Activated naive CD8-positive, alpha-beta T cell treated with anti-CD3 and anti-CD28 coated beads, Interleukin-2, amount 10 ng/mL, durations not matched to agents 7 days and 5 days (primary cell): Measurements from ENCODE around the gene PMPCA. TPM values are rescaled to one million over a fixed set of nuclear protein-coding genes. Genes with fewer than 3 reads are reported as not detected.

ENCODE experiments used
- ATAC-seq: fragments of 150-1000 bp; cut with Tn5 transposase; one replicate; pipeline ENCODE4 v1.10.0; 2021; ENCODE audit warnings: low read depth, moderate library complexity
- POLR2A ChIA-PET: fragments of 350-600 bp; sonication (Branson Sonifier 250); formaldehyde crosslinking; loops from one replicate; lab custom pipeline; 2021; ENCODE audit warnings: antibody characterized with exemption; lab: Charles Lee
- DNase-seq: peaks from one replicate; pipeline ENCODE4 v3.0.0; 2021
- H3K27ac Mint-ChIP-seq: one replicate; pipeline ENCODE4 v1.8.0; 2022; ENCODE audit warnings: mild to moderate bottlenecking, mixed read lengths
- H3K27me3 Mint-ChIP-seq: one replicate; pipeline ENCODE4 v1.8.0; 2022; ENCODE audit warnings: mild to moderate bottlenecking, moderate library complexity, mixed read lengths
- H3K36me3 Mint-ChIP-seq: one replicate; pipeline ENCODE4 v1.8.0; 2021; ENCODE audit warnings: mild to moderate bottlenecking, mixed read lengths
- H3K4me1 Mint-ChIP-seq: one replicate; pipeline ENCODE4 v1.8.0; 2021; ENCODE audit warnings: mixed read lengths
- H3K4me3 Mint-ChIP-seq: one replicate; pipeline ENCODE4 v1.8.0; 2022; ENCODE audit warnings: mild to moderate bottlenecking, moderate library complexity, mixed read lengths
- H3K9me3 Mint-ChIP-seq: one replicate; pipeline ENCODE4 v1.8.0; 2021; ENCODE audit warnings: mixed read lengths
- total RNA-seq, 2 experiments: library from RNA; stranded (reverse); gene quantifications; one replicate each; pipeline ENCODE4 v1.2.3, GENCODE V29; 2021

Gene PMPCA
- total RNA-seq, 2 experiments from 2014 or later, result 60.6 to 65.6 TPM

GRCh38 chr9:136391737-136392537 is 18.5 kb upstream of the PMPCA start:
- DNase-seq, result no peak
- no peaks in the 10 kb centered on the region for H3K9me3 Mint-ChIP-seq
- POLR2A ChIA-PET, result interaction anchor here (1.2 kb wide), 1 partner anchor 141 kb away, joined by 3 read pairs; no protein-coding TSS in a partner anchor
- H3K27ac Mint-ChIP-seq, result no peak overlapping the region
- H3K27me3 Mint-ChIP-seq, result no peaks in the 10 kb centered on the region
- peaks cover 4% of the 10 kb centered on the region for H3K4me1 Mint-ChIP-seq
- no peak overlapping the region for H3K4me3 Mint-ChIP-seq
- peaks cover 18% of the 10 kb centered on the region for H3K36me3 Mint-ChIP-seq
- ATAC-seq, result no peak

- peaks cover 6% of the 10 kb centered on the region for H3K4me1 Mint-ChIP-seq
- no peak overlapping the region for H3K4me3 Mint-ChIP-seq
- ATAC-seq, result no peak
- POLR2A ChIA-PET, result interaction anchor here (1.2 kb wide), 1 partner anchor 141 kb away, joined by 3 read pairs; no protein-coding TSS in a partner anchor
- no peaks in the 10 kb centered on the region for H3K9me3 Mint-ChIP-seq
- no peaks in the 10 kb centered on the region for H3K27me3 Mint-ChIP-seq
- peaks cover 15% of the 10 kb centered on the region for H3K36me3 Mint-ChIP-seq
- no peak overlapping the region for H3K27ac Mint-ChIP-seq
- DNase-seq, result no peak
Observed at GRCh38 chr9:136392538-136393449, 17.7 kb upstream of the PMPCA start.

GRCh38 chr9:136393531-136393930 is 16.9 kb upstream of the PMPCA start:
- ATAC-seq (no peak), DNase-seq (no peak)
- Mint-ChIP-seq H3K27ac (no peak overlapping the region), H3K4me1 (peaks cover 10% of the 10 kb centered on the region), H3K36me3 (peaks cover 11% of the 10 kb centered on the region), H3K27me3 (no peaks in the 10 kb centered on the region), H3K4me3 (no peak overlapping the region), H3K9me3 (no peaks in the 10 kb centered on the region)
- POLR2A ChIA-PET, result interaction anchor here (1.2 kb wide), 1 partner anchor 140 kb away, joined by 3 read pairs; no protein-coding TSS in a partner anchor

GRCh38 chr9:136394312-136395019 is 16.0 kb upstream of the PMPCA start:
- DNase-seq (no peak), ATAC-seq (no peak)
- no peak overlapping the region for H3K27ac Mint-ChIP-seq
- no peaks in the 10 kb centered on the region for H3K9me3 Mint-ChIP-seq
- peaks cover 10% of the 10 kb centered on the region for H3K36me3 Mint-ChIP-seq
- H3K4me3 Mint-ChIP-seq, result no peak overlapping the region
- POLR2A ChIA-PET, result interaction anchor here (1.0 kb wide), 1 partner anchor 31 kb away, joined by 4 read pairs; the partner anchor contains the start of gene DNLZ
- H3K4me1 Mint-ChIP-seq, result peaks cover 14% of the 10 kb centered on the region
- no peaks in the 10 kb centered on the region for H3K27me3 Mint-ChIP-seq

GRCh38 chr9:136395020-136395340 is 15.5 kb upstream of the PMPCA start:
- H3K4me1 Mint-ChIP-seq, result peaks cover 14% of the 10 kb centered on the region
- H3K9me3 Mint-ChIP-seq, result no peaks in the 10 kb centered on the region
- no peak overlapping the region for H3K27ac Mint-ChIP-seq
- no peak for DNase-seq
- ATAC-seq, result no peak
- no peaks in the 10 kb centered on the region for H3K27me3 Mint-ChIP-seq
- POLR2A ChIA-PET, result interaction anchor here (1.0 kb wide), 1 partner anchor 32 kb away, joined by 4 read pairs; the partner anchor contains the start of gene DNLZ
- H3K4me3 Mint-ChIP-seq, result no peak overlapping the region
- peaks cover 8% of the 10 kb centered on the region for H3K36me3 Mint-ChIP-seq

GRCh38 chr9:136395345-136396218 is 14.9 kb upstream of the PMPCA start:
- Mint-ChIP-seq H3K27me3 (no peaks in the 10 kb centered on the region), H3K9me3 (no peaks in the 10 kb centered on the region), H3K27ac (no peak overlapping the region), H3K36me3 (peaks cover 8% of the 10 kb centered on the region), H3K4me1 (peaks cover 15% of the 10 kb centered on the region), H3K4me3 (no peak overlapping the region)
- POLR2A ChIA-PET, result interaction anchor here (1.0 to 1.7 kb wide), 2 partner anchors 32 kb away, joined by 4 to 7 read pairs; partner anchors contain the start of gene DNLZ
- DNase-seq (no peak), ATAC-seq (no peak)

GRCh38 chr9:136396219-136396515 is 14.3 kb upstream of the PMPCA start:
- H3K4me1 Mint-ChIP-seq, result peaks cover 18% of the 10 kb centered on the region
- ATAC-seq (no peak), DNase-seq (no peak)
- no peak overlapping the region for H3K27ac Mint-ChIP-seq
- H3K9me3 Mint-ChIP-seq, result no peaks in the 10 kb centered on the region
- POLR2A ChIA-PET, result interaction anchor here (1.7 kb wide), 1 partner anchor 33 kb away, joined by 7 read pairs; the partner anchor contains the start of gene DNLZ
- peaks cover 7% of the 10 kb centered on the region for H3K36me3 Mint-ChIP-seq
- no peaks in the 10 kb centered on the region for H3K27me3 Mint-ChIP-seq
- no peak overlapping the region for H3K4me3 Mint-ChIP-seq

GRCh38 chr9:136397643-136398042 is 12.8 kb upstream of the PMPCA start:
- Mint-ChIP-seq H3K27ac (no peak overlapping the region), H3K9me3 (no peaks in the 10 kb centered on the region), H3K36me3 (peaks cover 16% of the 10 kb centered on the region), H3K27me3 (no peaks in the 10 kb centered on the region), H3K4me1 (peaks cover 23% of the 10 kb centered on the region), H3K4me3 (no peak overlapping the region)
- ATAC-seq (no peak), DNase-seq (no peak)
- POLR2A ChIA-PET, result interaction anchor here (1.7 kb wide), 1 partner anchor 34 kb away, joined by 7 read pairs; the partner anchor contains the start of gene DNLZ

- POLR2A ChIA-PET, result no interaction called here
- H3K27ac Mint-ChIP-seq, result no peak overlapping the region
- H3K27me3 Mint-ChIP-seq, result no peaks in the 10 kb centered on the region
Observed at GRCh38 chr9:136398286-136398685, 12.2 kb upstream of the PMPCA start.

GRCh38 chr9:136399176-136400037 is 11.1 kb upstream of the PMPCA start:
- peak overlapping the region; percentile 84 for H3K4me3 Mint-ChIP-seq
- DNase-seq (peak; percentile 51), ATAC-seq (no peak)
- peak overlapping the region; percentile 64 for H3K27ac Mint-ChIP-seq
- H3K27me3 Mint-ChIP-seq, result no peaks in the 10 kb centered on the region
- H3K4me1 Mint-ChIP-seq, result peaks cover 37% of the 10 kb centered on the region
- H3K36me3 Mint-ChIP-seq, result peaks cover 17% of the 10 kb centered on the region
- no peaks in the 10 kb centered on the region for H3K9me3 Mint-ChIP-seq
- POLR2A ChIA-PET, result interaction anchor here (0.9 kb wide), 1 partner anchor 36 kb away, joined by 3 read pairs; the partner anchor contains the start of gene DNLZ

More at GRCh38 chr9:136398286-136398685, 12.2 kb upstream of the PMPCA start:
- ATAC-seq, result no peak
- Mint-ChIP-seq H3K4me3 (peak overlapping the region; percentile 84), H3K36me3 (peaks cover 17% of the 10 kb centered on the region), H3K4me1 (peaks cover 26% of the 10 kb centered on the region), H3K9me3 (no peaks in the 10 kb centered on the region)
- DNase-seq, result no peak

GRCh38 chr9:136400038-136400834 is 10.2 kb upstream of the PMPCA start, which contains the start of gene SNAPC4:
Gene SNAPC4 (minus strand): TSS chr9:136400170. CDS start chr9:136398428, 1,742 bp downstream.
- Mint-ChIP-seq H3K4me3 (peak within 1 kb of the TSS; percentile 84), H3K4me1 (peaks cover 45% of the 10 kb centered on the region), H3K9me3 (no peaks in the 10 kb centered on the region), H3K36me3 (peaks cover 20% of the 10 kb centered on the region), H3K27ac (peak within 1 kb of the TSS; percentile 68), H3K27me3 (no peaks in the 10 kb centered on the region)
- DNase-seq (peak; percentile 95), ATAC-seq (peak; percentile 59)
- POLR2A ChIA-PET, result interaction anchor here (0.8 to 1.1 kb wide), 4 partner anchors 9 to 37 kb away, joined by 3 to 5 read pairs (median 3); partner anchors contain the start of gene DNLZ
